Measurements from ENCODE around the gene HPDL. TPM values are rescaled to one million over a fixed set of nuclear protein-coding genes. Genes with fewer than 3 reads are reported as not detected.

Gene HPDL
- total and polyA plus RNA-seq, 10 of the 15 experiments (the other 5 are each of a cell fraction or from before 2014, with no cell fraction given): 1.3 to 75.5 (median 31.8) TPM

- ChIA-PET RAD21 (ENCODE audit: unreplicated experiment) (interaction anchor here (7.7 to 13.5 kb wide), 2 partner anchors 16 to 137 kb away, joined by 28 to 319 read pairs; partner anchors contain the start of genes MUTYH, TESK2 and TOE1), SMC1A (ENCODE audit: uncharacterized antibody, unreplicated experiment) (interaction anchor here (1.0 to 11.6 kb wide), 4 partner anchors 12 to 137 kb away, joined by 3 to 369 read pairs (median 4); partner anchors contain the start of gene TESK2), CTCF (interaction anchor here (0.6 to 11.7 kb wide), 4 partner anchors 15 to 189 kb away, joined by 3 to 508 read pairs (median 7); partner anchors contain the start of genes MUTYH, TESK2 and TOE1), POLR2A (interaction anchor here (0.7 to 1.6 kb wide), 4 partner anchors 9 to 163 kb away, joined by 3 to 7 read pairs (median 4); no protein-coding TSS in a partner anchor)
- no peak overlapping the region for H3K4me2 ChIP-seq (ENCODE audit: control insufficient read depth, insufficient read depth)
- TF ChIP-seq ESRRA (IDR thresholded peaks at IDR 0.05; ENCODE audit: low read length): no peak
- no peak for TF ChIP-seq BHLHE40 (IDR thresholded peaks at IDR 0.05; ENCODE audit: borderline replicate concordance in 1 of 2, low read depth in 2 of 2, low read length in 1 of 2)
- TF ChIP-seq, protein P1, sequence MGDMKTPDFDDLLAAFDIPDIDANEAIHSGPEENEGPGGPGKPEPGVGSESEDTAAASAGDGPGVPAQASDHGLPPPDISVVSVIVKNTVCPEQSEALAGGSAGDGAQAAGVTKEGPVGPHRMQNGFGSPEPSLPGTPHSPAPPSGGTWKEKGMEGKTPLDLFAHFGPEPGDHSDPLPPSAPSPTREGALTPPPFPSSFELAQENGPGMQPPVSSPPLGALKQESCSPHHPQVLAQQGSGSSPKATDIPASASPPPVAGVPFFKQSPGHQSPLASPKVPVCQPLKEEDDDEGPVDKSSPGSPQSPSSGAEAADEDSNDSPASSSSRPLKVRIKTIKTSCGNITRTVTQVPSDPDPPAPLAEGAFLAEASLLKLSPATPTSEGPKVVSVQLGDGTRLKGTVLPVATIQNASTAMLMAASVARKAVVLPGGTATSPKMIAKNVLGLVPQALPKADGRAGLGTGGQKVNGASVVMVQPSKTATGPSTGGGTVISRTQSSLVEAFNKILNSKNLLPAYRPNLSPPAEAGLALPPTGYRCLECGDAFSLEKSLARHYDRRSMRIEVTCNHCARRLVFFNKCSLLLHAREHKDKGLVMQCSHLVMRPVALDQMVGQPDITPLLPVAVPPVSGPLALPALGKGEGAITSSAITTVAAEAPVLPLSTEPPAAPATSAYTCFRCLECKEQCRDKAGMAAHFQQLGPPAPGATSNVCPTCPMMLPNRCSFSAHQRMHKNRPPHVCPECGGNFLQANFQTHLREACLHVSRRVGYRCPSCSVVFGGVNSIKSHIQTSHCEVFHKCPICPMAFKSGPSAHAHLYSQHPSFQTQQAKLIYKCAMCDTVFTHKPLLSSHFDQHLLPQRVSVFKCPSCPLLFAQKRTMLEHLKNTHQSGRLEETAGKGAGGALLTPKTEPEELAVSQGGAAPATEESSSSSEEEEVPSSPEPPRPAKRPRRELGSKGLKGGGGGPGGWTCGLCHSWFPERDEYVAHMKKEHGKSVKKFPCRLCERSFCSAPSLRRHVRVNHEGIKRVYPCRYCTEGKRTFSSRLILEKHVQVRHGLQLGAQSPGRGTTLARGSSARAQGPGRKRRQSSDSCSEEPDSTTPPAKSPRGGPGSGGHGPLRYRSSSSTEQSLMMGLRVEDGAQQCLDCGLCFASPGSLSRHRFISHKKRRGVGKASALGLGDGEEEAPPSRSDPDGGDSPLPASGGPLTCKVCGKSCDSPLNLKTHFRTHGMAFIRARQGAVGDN (IDR thresholded peaks at IDR 0.05): no peak
- TF ChIP-seq RCOR1 (conservative IDR thresholded peaks at IDR 0.05; ENCODE audit: low read depth, low read length): no peak
- no peak for TF ChIP-seq ASH2L (IDR thresholded peaks at IDR 0.05; ENCODE audit: borderline replicate concordance, low read depth)
- TF ChIP-seq, protein P2, sequence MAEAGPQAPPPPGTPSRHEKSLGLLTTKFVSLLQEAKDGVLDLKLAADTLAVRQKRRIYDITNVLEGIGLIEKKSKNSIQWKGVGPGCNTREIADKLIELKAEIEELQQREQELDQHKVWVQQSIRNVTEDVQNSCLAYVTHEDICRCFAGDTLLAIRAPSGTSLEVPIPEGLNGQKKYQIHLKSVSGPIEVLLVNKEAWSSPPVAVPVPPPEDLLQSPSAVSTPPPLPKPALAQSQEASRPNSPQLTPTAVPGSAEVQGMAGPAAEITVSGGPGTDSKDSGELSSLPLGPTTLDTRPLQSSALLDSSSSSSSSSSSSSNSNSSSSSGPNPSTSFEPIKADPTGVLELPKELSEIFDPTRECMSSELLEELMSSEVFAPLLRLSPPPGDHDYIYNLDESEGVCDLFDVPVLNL (IDR thresholded peaks at IDR 0.05; ENCODE audit: low read depth, low read length): no peak
- DNase-seq (ENCODE audit: low read depth, low spot score): no peak
- no peak overlapping the region for H2AFZ ChIP-seq (ENCODE audit: control insufficient read depth, low read depth, low read length)
- H3K79me2 ChIP-seq (ENCODE audit: control insufficient read depth, insufficient read depth, low read length): no peaks in the 10 kb centered on the region
- H3K27me3 ChIP-seq (replicated peaks in 1 of 2; ENCODE audit: control insufficient read depth in 2 of 2, insufficient read depth in 2 of 2, low read length in 1 of 2): no peaks in the 10 kb centered on the region
- intact Hi-C loops (cut with micrococcal nuclease; ENCODE audit: unreplicated experiment) (no loop called here), in situ Hi-C loops (cut with MboI) (loop anchor here (10.0 kb wide), 1 partner anchor 209 kb away; no protein-coding TSS in a partner anchor)
- BruUV-seq (replicated peaks): no TSS peak
- WGBS (ENCODE audit: insufficient coverage, insufficient replicate concordance, low lambda C conversion rate, missing lambda C conversion rate): 5% methylated on average over 2 of the region's 2 CpGs
- no peak overlapping the region for H3K4me3 ChIP-seq
- no peak overlapping the region for H3K27ac ChIP-seq (ENCODE audit: control insufficient read depth, insufficient read depth)
- H4K20me1 ChIP-seq (ENCODE audit: control insufficient read depth, insufficient read depth): no peaks in the 10 kb centered on the region
- peaks cover 0 to 3% of the 10 kb centered on the region in 2 experiments; a peak in 1 of 4 replicates for H3K36me3 ChIP-seq (ENCODE audit: control insufficient read depth in 2 of 2, insufficient read depth in 2 of 2, low read length in 1 of 2)
- H3K9ac ChIP-seq (ENCODE audit: control insufficient read depth, insufficient read depth, low read length): no peak overlapping the region
- peaks cover 6% of the 10 kb centered on the region; the same call in 1 of the 2 replicates for H3K4me1 ChIP-seq (ENCODE audit: control insufficient read depth, insufficient read depth, low read length)
- H3K9me3 ChIP-seq (replicated peaks; ENCODE audit: control insufficient read depth, insufficient read depth, low read length): no peaks in the 10 kb centered on the region
- no peak for FAIRE-seq
- ATAC-seq: no peak
Measured at GRCh38 chr1:45355683-45356082, 29.0 kb downstream of the HPDL start.
